SK-N-SH treated with all-trans-retinoic acid at 6 μM for 48 hours (cell line): ENCODE results near the gene PRRC2B.

Experiments
- ATAC-seq: fragments of 200-7000 bp; cut with Tn5 transposase; 3 replicates; pipeline ENCODE4 v1.9.1; 2020; ENCODE audit warnings: mild to moderate bottlenecking, moderate library complexity
- ARNTL ChIP-seq: fragments of 450-650 bp; formaldehyde crosslinking; IDR thresholded peaks from 2 replicates; pipeline ENCODE4 v1.5.0; 2020; ENCODE audit warnings: low read depth, mild to moderate bottlenecking, moderate library complexity, borderline replicate concordance
- BACH2 ChIP-seq: fragments of 250-450 bp; sonication (Bioruptor Pico); IDR thresholded peaks from 2 replicates; pipeline ENCODE4 v1.9.0; 2021; ENCODE audit warnings: mild to moderate bottlenecking, borderline replicate concordance
- ESRRG ChIP-seq: fragments of 250-450 bp; sonication (Bioruptor Pico); IDR thresholded peaks from 2 replicates; pipeline ENCODE4 v1.6.1; 2021; ENCODE audit warnings: mild to moderate bottlenecking
- GLIS3 ChIP-seq: fragments of 250-450 bp; sonication (Bioruptor Pico); IDR thresholded peaks from 2 replicates; pipeline ENCODE4 v1.5.0; 2020; ENCODE audit warnings: mild to moderate bottlenecking, moderate library complexity
- ISL1 ChIP-seq: fragments of 250-450 bp; sonication (Bioruptor Pico); IDR thresholded peaks from 2 replicates; pipeline ENCODE4 v2.1.2; 2022; ENCODE audit warnings: mild to moderate bottlenecking, moderate library complexity
- OSR1 ChIP-seq: fragments of 250-450 bp; sonication (Bioruptor Pico); IDR thresholded peaks from 2 replicates; pipeline ENCODE4 v1.8.0; 2022; ENCODE audit warnings: moderate library complexity, mild to moderate bottlenecking, inconsistent platforms
- PPARA ChIP-seq: fragments of 250-450 bp; sonication (Bioruptor Pico); IDR thresholded peaks from 2 replicates; pipeline ENCODE4 v1.5.0; 2020; ENCODE audit warnings: mild to moderate bottlenecking, borderline replicate concordance
- TCF4 ChIP-seq: fragments of 250-450 bp; sonication (Bioruptor Pico); IDR thresholded peaks from 2 replicates; pipeline ENCODE4 v1.8.0; 2021; ENCODE audit warnings: mild to moderate bottlenecking, moderate library complexity, borderline replicate concordance
- TOX ChIP-seq: fragments of 250-450 bp; sonication (Bioruptor Pico); IDR thresholded peaks from 2 replicates; pipeline ENCODE4 v1.8.0; 2021; ENCODE audit warnings: mild to moderate bottlenecking, moderate library complexity, borderline replicate concordance
- ZC3H10 ChIP-seq: fragments of 250-450 bp; sonication (Bioruptor Pico); IDR thresholded peaks from 2 replicates; pipeline ENCODE4 v1.5.1; 2021; ENCODE audit warnings: mild to moderate bottlenecking, moderate library complexity
- ZFP3 ChIP-seq: fragments of 250-450 bp; sonication (Bioruptor Pico); IDR thresholded peaks from 2 replicates; pipeline ENCODE4 v1.5.0; 2020; ENCODE audit warnings: mild to moderate bottlenecking, moderate library complexity
- ZFP30 ChIP-seq: fragments of 450-650 bp; formaldehyde crosslinking; IDR thresholded peaks from 2 replicates; pipeline ENCODE4 v1.5.0; 2022; ENCODE audit warnings: mild to moderate bottlenecking, moderate library complexity
- ZNF565 ChIP-seq: fragments of 450-650 bp; formaldehyde crosslinking; conservative IDR thresholded peaks from 2 replicates; pipeline ENCODE4 v1.5.0; 2020; ENCODE audit warnings: low read depth, mild to moderate bottlenecking, moderate library complexity
- TF ChIP-seq, protein P1 (sequence below): fragments of 250-450 bp; sonication (Bioruptor Pico); IDR thresholded peaks from 2 replicates; pipeline ENCODE4 v1.8.0; 2020; ENCODE audit warnings: mild to moderate bottlenecking, moderate library complexity, borderline replicate concordance
- TF ChIP-seq, protein P2 (sequence below): fragments of 250-450 bp; sonication (Bioruptor Pico); IDR thresholded peaks from 2 replicates; pipeline ENCODE4 v1.8.0; 2021; ENCODE audit warnings: low read depth, mild to moderate bottlenecking, moderate library complexity, borderline replicate concordance
- TF ChIP-seq, protein P3 (sequence below): fragments of 250-450 bp; sonication (Bioruptor Pico); IDR thresholded peaks from 2 replicates; pipeline ENCODE4 v1.5.1; 2021; ENCODE audit warnings: mild to moderate bottlenecking, moderate library complexity
- TF ChIP-seq, protein P4 (sequence below): fragments of 250-450 bp; sonication (Bioruptor Pico); IDR thresholded peaks from 2 replicates; pipeline ENCODE4 v1.5.0; 2020; ENCODE audit warnings: mild to moderate bottlenecking, moderate library complexity

PRRC2B gene

DNA sequence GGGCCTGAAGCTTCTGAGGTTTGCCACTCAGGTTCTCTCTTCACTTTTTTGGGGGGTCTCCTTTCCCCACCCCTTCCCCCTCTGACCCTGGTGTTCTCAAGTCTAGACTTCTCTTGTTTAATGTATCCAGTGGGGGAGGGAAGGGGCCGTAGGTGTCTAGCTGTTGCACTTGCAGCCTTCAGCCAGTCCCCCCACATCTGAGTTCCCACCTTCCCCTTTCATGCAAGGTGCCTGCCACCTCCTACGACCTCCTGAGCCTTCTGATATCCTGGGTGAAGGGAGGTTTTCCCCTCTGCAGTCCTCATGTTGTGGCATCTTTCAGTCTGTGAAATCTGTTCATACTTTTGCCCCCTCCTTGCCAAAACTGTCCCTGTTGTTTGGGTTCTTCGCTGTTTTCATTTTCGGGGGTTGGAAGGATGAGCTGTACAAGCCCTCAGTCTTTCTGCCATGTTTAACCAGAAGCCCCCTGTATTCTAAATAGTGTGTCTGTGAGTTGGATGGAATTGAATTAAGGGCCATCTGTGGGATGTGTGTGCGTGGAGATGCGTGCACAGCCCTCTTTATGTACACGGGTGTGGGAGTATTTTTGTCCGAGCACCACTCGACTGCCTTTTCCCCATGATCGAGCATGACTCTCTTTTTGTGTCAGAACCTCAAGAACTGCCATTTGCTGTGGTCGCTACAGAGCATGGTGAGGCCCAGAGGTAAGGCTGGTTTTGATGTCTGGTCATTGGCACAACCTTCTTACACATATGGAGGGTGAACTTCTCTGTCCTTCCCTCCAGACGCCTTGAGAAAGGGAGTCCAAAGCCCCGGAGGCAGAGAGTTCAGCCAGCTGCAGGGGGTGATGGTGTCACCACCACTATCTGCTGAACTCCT, 23.6 kb downstream of the PRRC2B start:
- no peak for ATAC-seq
- TF ChIP-seq, protein P1, sequence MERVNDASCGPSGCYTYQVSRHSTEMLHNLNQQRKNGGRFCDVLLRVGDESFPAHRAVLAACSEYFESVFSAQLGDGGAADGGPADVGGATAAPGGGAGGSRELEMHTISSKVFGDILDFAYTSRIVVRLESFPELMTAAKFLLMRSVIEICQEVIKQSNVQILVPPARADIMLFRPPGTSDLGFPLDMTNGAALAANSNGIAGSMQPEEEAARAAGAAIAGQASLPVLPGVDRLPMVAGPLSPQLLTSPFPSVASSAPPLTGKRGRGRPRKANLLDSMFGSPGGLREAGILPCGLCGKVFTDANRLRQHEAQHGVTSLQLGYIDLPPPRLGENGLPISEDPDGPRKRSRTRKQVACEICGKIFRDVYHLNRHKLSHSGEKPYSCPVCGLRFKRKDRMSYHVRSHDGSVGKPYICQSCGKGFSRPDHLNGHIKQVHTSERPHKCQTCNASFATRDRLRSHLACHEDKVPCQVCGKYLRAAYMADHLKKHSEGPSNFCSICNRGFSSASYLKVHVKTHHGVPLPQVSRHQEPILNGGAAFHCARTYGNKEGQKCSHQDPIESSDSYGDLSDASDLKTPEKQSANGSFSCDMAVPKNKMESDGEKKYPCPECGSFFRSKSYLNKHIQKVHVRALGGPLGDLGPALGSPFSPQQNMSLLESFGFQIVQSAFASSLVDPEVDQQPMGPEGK = no peak
- TF ChIP-seq PPARA (CRISPR knock-in tag) (no peak), TCF4 (CRISPR knock-in tag) (peak; percentile 39; the same call in 1 of the 2 replicates), TOX (CRISPR knock-in tag) (no peak), ARNTL (CRISPR knock-in tag) (no peak), BACH2 (CRISPR knock-in tag) (no peak)
- TF ChIP-seq, protein P2, sequence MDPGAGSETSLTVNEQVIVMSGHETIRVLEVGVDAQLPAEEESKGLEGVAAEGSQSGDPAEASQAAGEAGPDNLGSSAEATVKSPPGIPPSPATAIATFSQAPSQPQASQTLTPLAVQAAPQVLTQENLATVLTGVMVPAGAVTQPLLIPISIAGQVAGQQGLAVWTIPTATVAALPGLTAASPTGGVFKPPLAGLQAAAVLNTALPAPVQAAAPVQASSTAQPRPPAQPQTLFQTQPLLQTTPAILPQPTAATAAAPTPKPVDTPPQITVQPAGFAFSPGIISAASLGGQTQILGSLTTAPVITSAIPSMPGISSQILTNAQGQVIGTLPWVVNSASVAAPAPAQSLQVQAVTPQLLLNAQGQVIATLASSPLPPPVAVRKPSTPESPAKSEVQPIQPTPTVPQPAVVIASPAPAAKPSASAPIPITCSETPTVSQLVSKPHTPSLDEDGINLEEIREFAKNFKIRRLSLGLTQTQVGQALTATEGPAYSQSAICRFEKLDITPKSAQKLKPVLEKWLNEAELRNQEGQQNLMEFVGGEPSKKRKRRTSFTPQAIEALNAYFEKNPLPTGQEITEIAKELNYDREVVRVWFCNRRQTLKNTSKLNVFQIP (CRISPR knock-in tag) = no peak

DNA sequence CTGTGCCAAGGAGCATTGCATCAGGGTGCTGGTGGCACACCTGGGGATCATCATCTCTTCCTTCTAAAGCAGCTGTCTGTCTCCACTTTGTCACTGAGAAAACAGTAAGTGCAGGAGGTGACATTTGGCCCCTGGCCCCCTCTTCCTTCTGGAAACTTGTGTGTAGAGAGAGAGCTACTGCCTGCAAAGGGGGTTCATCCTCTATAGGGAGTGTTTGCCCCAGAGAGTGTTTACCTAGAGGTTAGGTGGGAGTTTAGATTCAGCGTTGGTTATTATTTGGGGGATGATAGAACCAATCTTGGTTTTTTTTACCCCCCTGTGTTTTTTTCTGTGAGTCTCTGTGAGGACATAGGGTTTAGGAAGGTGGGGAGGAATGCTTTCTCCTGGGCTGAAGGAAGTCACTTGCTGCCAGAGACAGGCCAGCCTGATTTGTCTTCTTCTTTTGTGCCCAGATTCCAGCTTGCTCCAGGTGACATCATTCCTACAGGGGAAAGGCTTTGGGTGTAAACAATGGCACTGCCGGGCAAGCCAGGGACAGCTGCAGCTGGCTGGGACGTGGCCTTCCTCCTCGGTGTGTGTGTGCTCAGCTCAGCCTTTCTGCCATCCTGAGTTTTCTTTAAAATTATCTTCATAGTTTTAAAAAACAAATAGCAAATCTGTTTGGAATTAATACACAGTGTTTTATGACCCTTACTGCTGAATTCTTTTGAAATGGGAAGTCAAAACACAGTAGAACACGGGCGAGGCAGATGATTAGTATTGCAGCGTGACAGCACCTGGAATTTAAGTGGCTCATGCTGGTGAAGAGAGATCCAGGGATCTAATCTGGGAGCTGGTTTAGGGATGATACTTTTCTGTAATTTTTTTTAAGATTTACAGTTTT, 24.5 kb downstream of the PRRC2B start:
- TF ChIP-seq OSR1 (CRISPR knock-in tag) (no peak), PPARA (CRISPR knock-in tag) (no peak), ESRRG (CRISPR knock-in tag) (no peak), ZFP3 (no peak), ZC3H10 (CRISPR knock-in tag) (no peak), GLIS3 (CRISPR knock-in tag) (no peak), TOX (CRISPR knock-in tag) (no peak), ZFP30 (CRISPR knock-in tag) (no peak), BACH2 (CRISPR knock-in tag) (no peak)
- TF ChIP-seq, protein P2 (CRISPR knock-in tag) = no peak
- TF ChIP-seq, protein P3, sequence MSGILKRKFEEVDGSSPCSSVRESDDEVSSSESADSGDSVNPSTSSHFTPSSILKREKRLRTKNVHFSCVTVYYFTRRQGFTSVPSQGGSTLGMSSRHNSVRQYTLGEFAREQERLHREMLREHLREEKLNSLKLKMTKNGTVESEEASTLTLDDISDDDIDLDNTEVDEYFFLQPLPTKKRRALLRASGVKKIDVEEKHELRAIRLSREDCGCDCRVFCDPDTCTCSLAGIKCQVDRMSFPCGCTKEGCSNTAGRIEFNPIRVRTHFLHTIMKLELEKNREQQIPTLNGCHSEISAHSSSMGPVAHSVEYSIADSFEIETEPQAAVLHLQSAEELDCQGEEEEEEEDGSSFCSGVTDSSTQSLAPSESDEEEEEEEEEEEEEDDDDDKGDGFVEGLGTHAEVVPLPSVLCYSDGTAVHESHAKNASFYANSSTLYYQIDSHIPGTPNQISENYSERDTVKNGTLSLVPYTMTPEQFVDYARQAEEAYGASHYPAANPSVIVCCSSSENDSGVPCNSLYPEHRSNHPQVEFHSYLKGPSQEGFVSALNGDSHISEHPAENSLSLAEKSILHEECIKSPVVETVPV (CRISPR knock-in tag) = no peak
- TF ChIP-seq, protein P4, sequence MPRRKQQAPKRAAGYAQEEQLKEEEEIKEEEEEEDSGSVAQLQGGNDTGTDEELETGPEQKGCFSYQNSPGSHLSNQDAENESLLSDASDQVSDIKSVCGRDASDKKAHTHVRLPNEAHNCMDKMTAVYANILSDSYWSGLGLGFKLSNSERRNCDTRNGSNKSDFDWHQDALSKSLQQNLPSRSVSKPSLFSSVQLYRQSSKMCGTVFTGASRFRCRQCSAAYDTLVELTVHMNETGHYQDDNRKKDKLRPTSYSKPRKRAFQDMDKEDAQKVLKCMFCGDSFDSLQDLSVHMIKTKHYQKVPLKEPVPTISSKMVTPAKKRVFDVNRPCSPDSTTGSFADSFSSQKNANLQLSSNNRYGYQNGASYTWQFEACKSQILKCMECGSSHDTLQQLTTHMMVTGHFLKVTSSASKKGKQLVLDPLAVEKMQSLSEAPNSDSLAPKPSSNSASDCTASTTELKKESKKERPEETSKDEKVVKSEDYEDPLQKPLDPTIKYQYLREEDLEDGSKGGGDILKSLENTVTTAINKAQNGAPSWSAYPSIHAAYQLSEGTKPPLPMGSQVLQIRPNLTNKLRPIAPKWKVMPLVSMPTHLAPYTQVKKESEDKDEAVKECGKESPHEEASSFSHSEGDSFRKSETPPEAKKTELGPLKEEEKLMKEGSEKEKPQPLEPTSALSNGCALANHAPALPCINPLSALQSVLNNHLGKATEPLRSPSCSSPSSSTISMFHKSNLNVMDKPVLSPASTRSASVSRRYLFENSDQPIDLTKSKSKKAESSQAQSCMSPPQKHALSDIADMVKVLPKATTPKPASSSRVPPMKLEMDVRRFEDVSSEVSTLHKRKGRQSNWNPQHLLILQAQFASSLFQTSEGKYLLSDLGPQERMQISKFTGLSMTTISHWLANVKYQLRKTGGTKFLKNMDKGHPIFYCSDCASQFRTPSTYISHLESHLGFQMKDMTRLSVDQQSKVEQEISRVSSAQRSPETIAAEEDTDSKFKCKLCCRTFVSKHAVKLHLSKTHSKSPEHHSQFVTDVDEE (CRISPR knock-in tag) = no peak
- ATAC-seq = no peak

DNA sequence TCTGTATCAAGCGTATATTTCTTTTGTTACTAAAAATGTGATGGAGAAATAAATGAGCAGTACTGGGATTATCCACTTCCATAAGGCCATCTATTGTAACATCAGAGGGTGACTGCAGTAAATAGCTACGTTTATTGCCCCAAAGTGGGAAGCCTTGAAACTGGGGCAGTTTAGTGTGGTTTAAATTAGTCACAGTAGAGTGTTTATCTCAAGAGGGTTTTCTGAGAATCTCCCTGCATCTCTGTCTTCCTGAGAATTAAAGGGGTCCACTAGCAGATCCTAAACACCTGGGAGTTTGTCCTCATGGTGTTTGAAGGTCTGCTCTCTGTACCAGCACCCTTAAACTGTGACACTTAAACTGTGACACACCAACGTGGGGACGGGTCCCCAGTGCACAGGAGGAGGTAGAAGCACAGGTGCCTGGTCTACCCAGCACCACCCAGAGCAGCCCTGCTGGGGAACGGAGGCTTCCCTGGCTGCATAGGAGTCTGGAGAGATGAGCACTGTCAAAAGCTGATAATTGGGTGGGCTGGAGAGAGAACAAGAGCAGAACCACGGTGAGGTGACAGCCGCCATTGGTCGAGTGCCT, 25.2 kb downstream of the PRRC2B start:
- no peak for ATAC-seq
- TF ChIP-seq, protein P2 (CRISPR knock-in tag) = no peak
- TF ChIP-seq ESRRG (CRISPR knock-in tag) (no peak), ISL1 (CRISPR knock-in tag) (no peak), TOX (CRISPR knock-in tag) (no peak), ZNF565 (CRISPR knock-in tag) (no peak)
- TF ChIP-seq, protein P3 (CRISPR knock-in tag) = no peak
- TF ChIP-seq, all 23 proteins: peak for 0
